Fibroblast of skin of left biceps (primary cell): ENCODE data around the gene PIP5KL1.

ENCODE experiments used
- DNase-seq, 2 experiments: peaks; one replicate each; pipeline ENCODE4 v3.0.0-alpha.2; 2013; ENCODE audit warnings: low read depth in 2 of 2

The PIP5KL1 gene, protein sequence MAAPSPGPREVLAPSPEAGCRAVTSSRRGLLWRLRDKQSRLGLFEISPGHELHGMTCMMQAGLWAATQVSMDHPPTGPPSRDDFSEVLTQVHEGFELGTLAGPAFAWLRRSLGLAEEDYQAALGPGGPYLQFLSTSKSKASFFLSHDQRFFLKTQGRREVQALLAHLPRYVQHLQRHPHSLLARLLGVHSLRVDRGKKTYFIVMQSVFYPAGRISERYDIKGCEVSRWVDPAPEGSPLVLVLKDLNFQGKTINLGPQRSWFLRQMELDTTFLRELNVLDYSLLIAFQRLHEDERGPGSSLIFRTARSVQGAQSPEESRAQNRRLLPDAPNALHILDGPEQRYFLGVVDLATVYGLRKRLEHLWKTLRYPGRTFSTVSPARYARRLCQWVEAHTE

GRCh38 chr9:127930231-127931091 lies at the start of gene PIP5KL1:
PIP5KL1 (minus strand) TSS chr9:127930777; CDS start chr9:127930752, 25 bp downstream.
- no peak for DNase-seq

DNA sequence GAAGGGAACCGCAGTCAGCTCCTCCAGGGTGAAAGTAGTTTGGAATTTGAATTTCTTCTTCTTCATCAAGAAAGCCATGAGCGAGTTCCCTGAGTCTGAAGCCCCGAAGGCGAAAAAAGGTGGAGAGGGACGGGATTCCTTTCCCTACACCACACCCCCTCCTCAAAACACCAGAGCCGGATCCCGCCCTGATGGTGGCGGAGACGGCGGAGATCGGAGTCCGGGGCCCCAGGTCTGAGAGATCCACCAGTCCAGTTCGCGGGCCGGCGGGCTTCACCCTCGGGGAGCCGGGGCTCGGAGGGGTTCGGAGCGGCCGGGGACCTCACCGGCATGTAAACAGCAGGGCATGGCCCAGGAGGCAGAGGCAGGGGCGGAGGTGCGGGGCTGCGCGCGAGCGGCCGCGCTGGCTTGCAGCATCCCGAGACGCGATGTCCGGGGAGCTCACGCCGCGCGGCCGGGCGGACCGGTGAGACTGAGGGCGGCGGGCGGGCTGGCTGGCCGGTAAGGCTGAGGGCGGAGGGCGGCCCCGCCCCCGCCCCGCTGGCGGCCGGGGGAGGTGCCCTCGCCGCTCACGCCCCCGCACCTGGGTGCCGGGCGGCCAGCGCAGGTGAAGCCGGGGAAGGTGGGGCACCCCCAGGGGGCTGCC lies 49.6 kb upstream of the PIP5KL1 start:
- DNase-seq = no peak

DNA sequence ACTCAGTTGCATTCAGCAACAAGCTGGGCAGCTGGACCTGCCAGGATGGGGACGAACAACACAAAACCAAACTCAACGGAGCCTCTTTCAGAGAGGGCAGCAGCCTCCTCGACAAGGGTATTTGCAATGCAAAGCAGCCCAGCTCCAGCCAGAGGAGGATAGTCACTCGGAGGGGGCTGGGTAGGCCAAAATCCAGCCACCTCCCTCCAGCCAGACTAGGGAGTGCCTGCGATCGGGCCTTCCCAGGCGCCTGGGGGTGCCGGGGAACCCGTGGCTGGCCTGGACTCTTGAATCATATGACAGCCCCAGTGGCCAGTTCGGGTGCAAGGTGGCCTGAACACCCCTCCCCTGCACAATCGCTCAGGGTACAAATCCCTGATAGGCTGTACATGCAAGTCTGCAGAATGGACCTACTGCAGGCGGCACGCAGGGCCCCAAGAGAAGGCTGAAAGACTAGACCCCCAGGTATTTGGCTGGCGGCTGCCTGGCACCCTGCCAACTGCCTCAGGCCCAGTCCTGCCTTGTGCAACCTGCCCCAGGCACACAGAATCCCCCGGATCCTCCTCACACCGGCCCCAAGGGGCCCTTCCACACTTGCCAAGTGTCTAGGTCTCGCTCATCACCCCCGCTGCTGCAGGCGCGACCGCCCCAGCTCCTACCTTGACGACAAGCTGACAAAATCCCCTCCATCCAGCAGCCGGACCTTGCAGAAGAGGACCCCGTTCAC lies 48.9 kb upstream of the PIP5KL1 start:
- no peak for DNase-seq

GRCh38 chr9:127979015-127979332 lies 48.4 kb upstream of the PIP5KL1 start:
- DNase-seq = no peak

- DNase-seq = no peak
These were observed 47.5 kb upstream of the PIP5KL1 start for GRCh38 chr9:127977884-127978647.

DNA sequence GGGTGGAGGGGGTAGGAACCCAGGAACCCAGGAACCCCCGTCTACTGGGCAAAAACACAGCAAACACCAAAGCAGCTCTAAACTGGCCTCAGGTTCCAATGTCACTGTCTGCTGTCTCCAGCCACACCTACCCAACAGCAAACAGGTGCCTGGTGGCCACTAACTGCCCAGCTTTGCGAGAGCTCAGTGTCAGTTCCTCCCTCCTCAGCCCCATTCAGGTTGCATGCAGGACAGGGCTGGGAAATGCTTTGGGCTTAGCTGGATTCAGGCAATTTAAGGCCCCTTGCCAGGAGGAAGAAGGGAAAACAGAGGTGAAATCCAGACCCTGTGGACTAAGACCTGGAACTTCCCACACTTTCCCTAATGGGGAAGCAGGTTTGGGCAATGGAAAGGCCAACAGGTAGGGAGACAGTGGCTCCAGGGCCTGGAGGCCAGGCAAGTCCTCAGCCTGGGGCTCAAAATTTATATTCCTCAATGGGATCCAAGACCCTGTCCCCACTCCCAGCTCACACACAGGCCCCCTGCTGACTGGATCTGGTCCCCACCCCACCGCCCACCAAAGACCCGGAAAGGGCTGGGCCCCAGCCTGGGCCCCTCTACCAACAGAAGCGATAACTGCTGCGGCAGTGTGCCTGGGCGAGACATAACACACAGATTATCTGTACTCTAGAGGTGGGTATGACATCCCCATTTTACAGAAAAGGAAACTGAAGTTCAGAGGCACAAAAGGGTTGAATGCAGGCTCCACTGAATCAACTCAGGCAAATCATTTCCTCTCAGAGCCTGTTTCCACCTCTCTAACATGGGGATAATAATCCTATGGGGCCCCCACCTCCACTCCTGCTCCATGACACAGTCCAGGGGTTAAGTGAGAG lies 46.7 kb upstream of the PIP5KL1 start:
- DNase-seq = no peak

DNA sequence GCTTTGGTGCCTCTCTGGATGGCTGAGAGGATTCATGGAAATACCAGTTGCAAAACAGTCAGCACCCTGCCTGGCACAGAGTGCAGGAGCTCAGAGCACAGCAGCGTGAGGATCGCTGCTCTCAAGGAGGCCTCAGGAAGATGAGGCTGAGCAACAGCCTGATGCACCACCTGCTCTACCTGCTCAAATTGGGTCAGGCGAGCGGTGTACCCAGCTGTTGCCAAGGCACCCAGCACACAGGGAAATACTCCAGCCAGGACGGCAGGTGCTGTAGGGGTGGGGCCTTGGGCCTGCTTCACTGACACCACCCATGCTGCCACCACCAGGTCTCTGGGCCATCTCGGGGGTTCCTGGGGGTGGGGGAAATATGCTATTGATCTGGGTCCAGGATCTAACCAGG lies 45.9 kb upstream of the PIP5KL1 start:
- DNase-seq = no peak

- DNase-seq = no peak
These were observed 45.1 kb upstream of the PIP5KL1 start for GRCh38 chr9:127975376-127976315.

- DNase-seq = no peak
These were observed 44.2 kb upstream of the PIP5KL1 start for GRCh38 chr9:127974769-127975261.

GRCh38 chr9:127974001-127974768 lies 43.6 kb upstream of the PIP5KL1 start:
- DNase-seq = no peak

DNA sequence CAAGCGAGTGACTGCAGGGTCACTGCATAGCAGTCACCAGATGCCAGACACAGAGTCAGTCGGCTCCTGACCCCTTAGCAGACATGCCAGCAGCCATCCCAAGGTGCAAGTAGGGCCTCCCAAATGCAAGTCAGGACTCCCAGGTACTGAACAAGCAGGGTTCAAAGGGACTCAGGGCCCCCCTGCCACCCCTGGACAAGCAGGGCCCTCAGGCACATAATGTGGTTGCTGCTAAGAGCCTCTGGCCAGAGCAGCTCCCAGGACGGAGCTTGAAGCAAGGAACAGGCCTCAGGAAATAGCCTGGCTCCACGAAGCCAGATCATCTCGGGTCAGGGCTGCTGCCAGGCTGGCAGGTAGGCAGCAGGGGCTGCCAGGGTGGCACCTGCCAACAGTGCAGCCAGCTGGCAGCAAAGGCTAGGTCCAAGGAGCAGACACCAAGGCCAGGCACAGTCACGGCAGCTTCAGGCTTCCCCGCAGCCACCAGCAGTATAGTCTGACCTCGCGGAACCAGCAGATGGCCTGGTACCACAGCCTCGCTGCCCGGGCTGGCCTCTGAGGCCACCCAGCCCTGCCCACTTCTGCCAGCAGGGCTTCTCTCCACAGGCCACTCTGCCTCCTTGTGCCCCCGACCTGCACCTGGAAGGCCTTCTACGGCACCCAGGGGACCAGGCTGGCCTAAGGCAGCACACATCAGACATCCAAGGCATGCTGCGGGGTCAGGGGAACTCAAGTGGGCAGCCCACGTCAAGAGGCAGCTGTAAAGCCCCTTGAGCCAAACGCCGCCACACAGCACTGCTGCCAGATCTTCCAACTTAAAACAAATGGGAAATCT lies 42.8 kb upstream of the PIP5KL1 start:
- DNase-seq = no peak

DNA sequence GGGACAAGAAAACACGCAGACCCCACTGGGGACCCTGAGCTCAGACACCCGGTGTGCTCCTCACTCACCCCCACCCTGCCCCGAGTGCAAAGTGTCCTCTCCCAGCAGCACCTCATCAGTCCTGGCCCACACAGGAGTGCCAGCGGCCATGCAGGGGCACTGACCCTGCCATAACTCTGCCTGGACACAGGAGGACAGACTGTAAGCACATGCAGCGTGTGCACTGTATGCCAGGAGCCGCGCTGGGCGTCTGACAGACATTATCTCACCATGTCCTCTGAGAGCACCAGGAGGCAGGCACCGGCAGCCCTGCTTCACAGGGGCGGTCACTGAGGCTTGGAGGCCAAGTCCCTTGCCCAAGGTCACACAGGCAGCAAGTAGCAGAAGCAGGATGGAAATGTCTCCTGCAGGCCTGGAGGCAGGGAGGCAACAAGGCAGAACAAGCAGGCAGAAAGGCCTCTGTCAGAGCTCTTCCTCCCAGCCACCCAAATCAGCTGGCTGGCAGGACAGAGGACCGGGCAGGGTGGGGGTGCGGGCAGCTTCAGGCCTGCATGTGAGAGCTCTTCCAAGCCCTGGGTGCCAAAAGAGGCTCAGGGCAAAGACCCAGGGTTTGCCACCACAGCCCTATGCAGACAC lies 41.8 kb upstream of the PIP5KL1 start:
- no peak for DNase-seq

- DNase-seq = no peak
These were observed 41.0 kb upstream of the PIP5KL1 start for GRCh38 chr9:127971357-127972235.

DNA sequence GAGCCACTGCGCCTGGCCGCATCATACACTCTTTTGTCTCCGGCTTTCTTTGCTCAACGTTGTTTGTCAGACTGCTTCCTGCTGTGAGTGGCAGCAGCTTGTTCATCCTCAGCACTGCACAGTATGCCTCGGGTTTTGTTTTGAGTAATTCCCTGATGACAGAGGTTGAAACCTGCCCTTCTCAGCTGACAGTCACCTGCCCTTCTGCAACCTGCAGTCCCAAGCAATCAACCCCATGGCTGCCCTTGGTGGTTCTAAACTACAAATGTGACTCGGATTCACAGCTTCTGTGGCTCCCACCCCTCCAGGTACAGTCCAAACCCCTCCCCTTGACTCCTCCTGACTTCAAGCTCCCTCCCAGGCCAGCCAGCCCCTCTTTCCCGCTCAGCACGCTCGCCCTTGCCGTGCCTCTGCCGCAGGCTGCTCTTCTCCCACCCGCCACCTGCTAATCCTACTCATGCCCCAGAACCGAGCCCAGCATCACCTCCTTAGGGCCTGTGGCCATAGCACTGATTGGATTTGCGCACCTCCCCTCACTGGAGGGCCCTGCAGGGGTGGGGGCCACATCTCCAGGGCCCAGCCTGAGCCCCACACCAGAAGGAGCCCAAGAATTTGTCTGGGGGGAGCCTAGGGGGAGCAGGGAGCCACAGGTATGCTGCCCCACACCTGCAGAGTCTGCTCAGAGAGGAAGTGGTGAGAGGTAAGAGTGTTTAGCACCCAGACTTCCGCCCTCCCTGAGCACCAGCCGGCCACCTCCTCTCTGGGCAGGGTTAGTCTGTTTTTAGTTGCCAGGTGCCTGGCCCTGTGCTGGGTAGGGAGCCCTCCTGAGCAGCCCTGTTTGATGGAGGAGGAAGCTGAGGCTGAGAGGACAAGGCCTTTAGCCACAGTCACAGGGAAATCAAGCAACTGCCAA lies 40.1 kb upstream of the PIP5KL1 start:
- no peak for DNase-seq
